K562 (cell line): Measurements from ENCODE around the gene ITSN1. TPM values are rescaled to one million over a fixed set of nuclear protein-coding genes. Genes with fewer than 3 reads are reported as not detected.

Experiments used
- CHD7 ChIP-seq: fragments of 200-600 bp; sonication (generic); IDR thresholded peaks from one replicate; pipeline ENCODE4 v1.6.1; 2012; ENCODE audit warnings: mild to moderate bottlenecking, low read depth, low read length, inconsistent platforms
- CREB3L1 ChIP-seq: fragments of 450-650 bp; IDR thresholded peaks from 2 replicates; pipeline ENCODE4 v1.6.1; 2014; ENCODE audit warnings: low read depth, mild to moderate bottlenecking, moderate library complexity, borderline replicate concordance
- FOXP1 ChIP-seq: sonication (generic); formaldehyde crosslinking; IDR thresholded peaks from 2 replicates; pipeline ENCODE4 v1.8.0; 2022; ENCODE audit warnings: mild to moderate bottlenecking, missing genetic modification reagents
- MAX ChIP-seq: sonication (generic); formaldehyde crosslinking; IDR thresholded peaks from 2 replicates; pipeline ENCODE4 v1.9.0; 2022; ENCODE audit warnings: mild to moderate bottlenecking, missing genetic modification reagents
- NR2F6 ChIP-seq: fragments of 450-650 bp; formaldehyde crosslinking; IDR thresholded peaks from 2 replicates; pipeline ENCODE4 v1.4.0; 2020; ENCODE audit warnings: mild to moderate bottlenecking
- YBX1 ChIP-seq: fragments of 450-650 bp; IDR thresholded peaks from 2 replicates; pipeline ENCODE4 v1.7.1; 2016; ENCODE audit warnings: mild to moderate bottlenecking
- polyA plus RNA-seq, 8 experiments: library from polyadenylated mRNA; depleted of rRNA in 4 of 8; stranded (reverse) in 5 of 8; unstranded in 3 of 8; fragments of >200 nt; fragmentation: Nextera tagmentation in 2 of 8; fragmentation: Illumina TruSeq in 1 of 8; extraction: Ambion mirVana in 2 of 8; extraction: Trizol in 1 of 8; gene quantifications; 2 replicates each; pipeline versions ENCODE4 v1.2.1 to v1.2.3, GENCODE V29; 2011 to 2014; ENCODE audit warnings: inconsistent platforms in 1 of 8, missing spikeins in 1 of 8
- total RNA-seq, 7 experiments: library from RNA; depleted of rRNA in 6 of 7; stranded (reverse); fragments of >200 nt in 6 of 7; fragmentation: Illumina TruSeq in 2 of 7; extraction: Trizol in 2 of 7; gene quantifications; 2 replicates each; pipeline versions ENCODE4 v1.2.1 to v1.2.3, GENCODE V29; 2011 to 2021; ENCODE audit warnings: low replicate concordance in 1 of 7

ITSN1 gene
- total and polyA plus RNA-seq, 9 of the 15 experiments (the other 6 are each of a cell fraction or from before 2014, with no cell fraction given) = 1.1 to 12.6 (median 4.8) TPM

- TF ChIP-seq CHD7 (no peak), FOXP1 (peak; percentile 84), MAX (CRISPR knock-in tag) (peak; percentile 79), YBX1 (no peak), NR2F6 (CRISPR knock-in tag) (no peak), CREB3L1 (peak; percentile 82)
Observed at GRCh38 chr21:33641352-33642026, 812 bp upstream of the ITSN1 start, which contains the start of gene CRYZL1 (continued).
